Sigmoid colon (tissue), 4 donors: ENCODE measurements around the gene TSPYL1.

Experiments used
- CTCF ChIP-seq, 4 experiments: fragments of 450-650 bp in 3 of 4; fragments of 200-600 bp in 1 of 4; IDR thresholded peaks; one replicate each; pipeline ENCODE4 v1.5.1; 2016 to 2019; ENCODE audit warnings: antibody characterized with exemption in 4 of 4, mild to moderate bottlenecking in 3 of 4, moderate library complexity in 2 of 4
- POLR2A ChIP-seq, 2 donors: fragments of 450-650 bp; IDR thresholded peaks; one replicate each; pipeline ENCODE4 v1.6.1; 2016; ENCODE audit warnings: antibody characterized with exemption in 2 of 2, mild to moderate bottlenecking in 2 of 2, moderate library complexity in 2 of 2
- POLR2AphosphoS5 ChIP-seq, 4 donors: sonication (generic); formaldehyde crosslinking; IDR thresholded peaks; one replicate each; pipeline ENCODE4 v1.6.1; 2017; ENCODE audit warnings: antibody characterized with exemption in 4 of 4

- TF ChIP-seq CTCF (IDR thresholded peaks at IDR 0.05) (no peak), POLR2A (IDR thresholded peaks at IDR 0.05) (no peak), POLR2AphosphoS5 (IDR thresholded peaks at IDR 0.05) (no peak)
Observed at GRCh38 chr6:116263353-116263752, 16.4 kb downstream of the TSPYL1 start.
